Thyroid gland (tissue), 4 donors: ENCODE measurements around the gene FAM3D. TPM values are rescaled to one million over a fixed set of nuclear protein-coding genes. Genes with fewer than 3 reads are reported as not detected.
A peak's percentile ranks its signal among the peaks of the same experiment; 100 is the strongest.

Experiments used
- DNase-seq, 2 donors: peaks; one replicate each; pipeline ENCODE4 v3.0.0-alpha.2; 2019
- H3K27ac ChIP-seq, 3 donors: fragments of 200-600 bp; sonication (generic); 1 replicate in 2 of 3; 2 replicates in 1 of 3; pipeline ENCODE4 v1.5.1; 2016 to 2019; ENCODE audit warnings: mild to moderate bottlenecking in 1 of 3, moderate library complexity in 1 of 3
- H3K27me3 ChIP-seq: fragments of 200-600 bp; sonication (generic); one replicate; pipeline ENCODE4 v1.5.1; 2019
- H3K36me3 ChIP-seq, 2 donors: fragments of 200-600 bp; sonication (generic); one replicate each; pipeline ENCODE4 v1.5.1; 2016 to 2019
- H3K4me1 ChIP-seq, 2 donors: fragments of 200-600 bp; sonication (generic); one replicate each; pipeline ENCODE4 v1.5.1; 2017 to 2019
- H3K4me3 ChIP-seq, 3 donors: fragments of 200-600 bp; sonication (generic); replicated peaks in 1 of 3; 1 replicate in 2 of 3; 2 replicates in 1 of 3; pipeline ENCODE4 v1.5.1; 2016; ENCODE audit warnings: mild to moderate bottlenecking in 1 of 3
- H3K9me3 ChIP-seq: fragments of 200-600 bp; sonication (generic); one replicate; pipeline ENCODE4 v1.5.1; 2017
- POLR2A ChIP-seq, 2 donors: fragments of 450-650 bp; IDR thresholded peaks; one replicate each; pipeline ENCODE4 v1.6.1; 2017; ENCODE audit warnings: antibody characterized with exemption in 2 of 2, mild to moderate bottlenecking in 2 of 2, moderate library complexity in 1 of 2
- WGBS, 2 donors: methylation state at CpG; one replicate each; pipeline ENCODE4 v1.1.5; 2017; 5-methylcytosine and 5-hydroxymethylcytosine counted together
- intact Hi-C: fragments of 100-400 bp; cut with DNase I; formaldehyde crosslinking; loops from one replicate; pipeline ENCODE4 v1.15.1; 2023
- total RNA-seq, 4 donors: library from RNA; depleted of rRNA; stranded (reverse); fragments of >200 nt; gene quantifications; one replicate each; pipeline ENCODE4 v1.2.3, GENCODE V29; 2016
- TF ChIP-seq, protein P1 (sequence below), 6 experiments: fragments of 200-600 bp in 3 of 6; fragments of 450-650 bp in 3 of 6; sonication (generic) in 3 of 6; IDR thresholded peaks; one replicate each; pipeline ENCODE4 v1.5.1; 2016 to 2019; ENCODE audit warnings: antibody characterized with exemption in 6 of 6, mild to moderate bottlenecking in 2 of 6, inconsistent platforms in 1 of 6, moderate library complexity in 1 of 6

The FAM3D gene
- total RNA-seq, 4 donors from 2014 or later = 0.67 TPM; not detected in 3

DNA sequence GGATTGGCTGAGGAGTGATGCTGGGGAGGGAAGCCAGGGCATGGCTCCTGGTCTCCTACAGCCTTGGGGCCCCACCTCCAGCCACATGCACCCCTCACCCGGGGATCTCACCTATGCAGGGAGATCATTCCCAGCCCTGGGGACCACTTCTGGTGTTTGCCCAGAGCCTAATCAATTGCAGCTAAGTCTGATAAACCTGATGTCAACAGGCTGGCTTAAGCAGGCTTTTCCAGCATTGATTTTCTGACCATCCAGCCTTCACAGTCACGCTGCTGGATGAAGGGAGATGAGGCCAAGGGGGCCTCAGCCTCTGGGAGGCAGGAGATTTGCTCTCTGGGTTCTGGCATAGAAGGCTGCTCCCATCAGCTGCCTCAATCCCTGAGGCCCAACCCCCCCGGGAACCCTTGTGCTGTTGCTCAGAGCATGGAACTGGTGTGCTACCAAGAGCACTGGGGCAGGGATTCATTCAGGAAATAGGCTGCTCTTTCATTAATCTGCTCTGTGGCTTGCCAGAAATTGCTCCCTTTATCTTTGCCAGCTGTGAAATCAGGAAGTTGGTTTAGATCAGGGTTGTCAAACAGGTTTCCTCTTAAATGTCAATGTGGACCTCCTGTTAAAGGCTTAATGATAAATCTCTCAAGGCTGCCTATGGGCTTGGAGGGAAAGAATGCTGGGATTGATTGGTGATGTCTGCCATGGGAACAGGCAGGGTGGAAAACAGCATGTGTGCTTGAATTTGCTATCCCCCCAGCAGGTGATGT, 19.0 kb downstream of the FAM3D start:
- H3K9me3 ChIP-seq = no peaks in the 10 kb centered on the region
- H3K27ac ChIP-seq = no peak overlapping the region
- no peaks in the 10 kb centered on the region for H3K36me3 ChIP-seq
- intact Hi-C loops = loop anchor here (10.0 kb wide), 1 partner anchor 1207 kb away; no protein-coding TSS in a partner anchor
- H3K27me3 ChIP-seq = no peaks in the 10 kb centered on the region
- no peak for DNase-seq
- no peak overlapping the region for H3K4me3 ChIP-seq
- TF ChIP-seq, protein P1, sequence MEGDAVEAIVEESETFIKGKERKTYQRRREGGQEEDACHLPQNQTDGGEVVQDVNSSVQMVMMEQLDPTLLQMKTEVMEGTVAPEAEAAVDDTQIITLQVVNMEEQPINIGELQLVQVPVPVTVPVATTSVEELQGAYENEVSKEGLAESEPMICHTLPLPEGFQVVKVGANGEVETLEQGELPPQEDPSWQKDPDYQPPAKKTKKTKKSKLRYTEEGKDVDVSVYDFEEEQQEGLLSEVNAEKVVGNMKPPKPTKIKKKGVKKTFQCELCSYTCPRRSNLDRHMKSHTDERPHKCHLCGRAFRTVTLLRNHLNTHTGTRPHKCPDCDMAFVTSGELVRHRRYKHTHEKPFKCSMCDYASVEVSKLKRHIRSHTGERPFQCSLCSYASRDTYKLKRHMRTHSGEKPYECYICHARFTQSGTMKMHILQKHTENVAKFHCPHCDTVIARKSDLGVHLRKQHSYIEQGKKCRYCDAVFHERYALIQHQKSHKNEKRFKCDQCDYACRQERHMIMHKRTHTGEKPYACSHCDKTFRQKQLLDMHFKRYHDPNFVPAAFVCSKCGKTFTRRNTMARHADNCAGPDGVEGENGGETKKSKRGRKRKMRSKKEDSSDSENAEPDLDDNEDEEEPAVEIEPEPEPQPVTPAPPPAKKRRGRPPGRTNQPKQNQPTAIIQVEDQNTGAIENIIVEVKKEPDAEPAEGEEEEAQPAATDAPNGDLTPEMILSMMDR (IDR thresholded peaks at IDR 0.05) = no peak
- no peak for TF ChIP-seq POLR2A (IDR thresholded peaks at IDR 0.05)
- 82 to 100% methylated on average over 1 to 2 of the region's 3 CpGs for WGBS, 2 donors
- H3K4me1 ChIP-seq = peaks cover 0 to 14% of the 10 kb centered on the region in 2 donors

DNA sequence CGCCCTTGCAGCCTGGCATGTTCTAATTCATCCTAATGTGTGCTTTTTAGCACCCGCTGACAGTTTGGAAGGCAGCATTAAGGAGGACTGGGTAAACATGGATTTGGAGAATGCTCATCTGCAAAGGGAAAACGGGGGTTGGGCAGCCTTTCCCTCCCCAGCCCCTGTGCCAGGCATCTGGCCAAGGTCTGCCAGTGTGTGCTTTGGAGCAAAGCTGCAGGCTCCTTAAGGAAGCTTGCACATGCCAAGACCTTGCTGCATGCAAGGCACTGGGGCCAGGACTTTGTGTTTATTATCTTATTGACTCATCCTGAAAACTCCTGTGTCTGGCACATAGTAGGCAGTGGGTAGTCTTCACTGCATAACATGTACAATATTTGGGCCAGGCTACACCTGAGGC, 20.1 kb downstream of the FAM3D start:
- H3K4me1 ChIP-seq = peaks cover 0 to 14% of the 10 kb centered on the region in 2 donors
- H3K9me3 ChIP-seq = no peaks in the 10 kb centered on the region
- no peak overlapping the region for H3K4me3 ChIP-seq
- no peak overlapping the region for H3K27ac ChIP-seq
- peak; percentile 51 to 72 for DNase-seq
- no peak for TF ChIP-seq POLR2A (IDR thresholded peaks at IDR 0.05)
- TF ChIP-seq, protein P1 (IDR thresholded peaks at IDR 0.05) = no peak
- intact Hi-C loops = loop anchor here (10.0 kb wide), 1 partner anchor 1208 kb away; no protein-coding TSS in a partner anchor
- no peaks in the 10 kb centered on the region for H3K36me3 ChIP-seq
- WGBS, 2 donors = 50 to 61% methylated on average over 3 of the region's 3 CpGs
- no peaks in the 10 kb centered on the region for H3K27me3 ChIP-seq

DNA sequence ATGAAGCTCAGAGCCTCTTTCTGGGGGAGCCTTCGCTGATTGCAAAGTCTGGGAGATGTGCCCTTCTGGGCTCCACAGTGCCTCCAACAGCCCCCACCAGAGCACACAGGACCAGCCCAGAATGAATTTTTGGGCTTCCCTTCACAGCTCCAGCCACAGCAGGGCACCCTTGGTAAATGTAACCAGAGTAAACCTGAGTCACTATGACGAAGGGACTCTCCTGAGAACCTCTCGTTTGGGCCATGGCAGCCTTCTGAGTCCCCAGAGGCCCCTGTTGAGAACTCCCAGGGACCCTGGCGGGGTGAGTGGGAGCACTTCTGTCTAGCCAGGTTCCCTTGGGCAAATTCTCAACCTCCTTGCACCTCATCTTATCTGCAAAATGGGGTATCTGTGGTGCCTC, 20.8 kb downstream of the FAM3D start:
- intact Hi-C loops = loop anchor here (10.0 kb wide), 1 partner anchor 1209 kb away; no protein-coding TSS in a partner anchor
- WGBS, 2 donors = 88 to 92% methylated on average over 4 of the region's 4 CpGs
- H3K9me3 ChIP-seq = no peaks in the 10 kb centered on the region
- TF ChIP-seq, protein P1 (IDR thresholded peaks at IDR 0.05) = no peak
- TF ChIP-seq POLR2A (IDR thresholded peaks at IDR 0.05) = no peak
- no peak for DNase-seq
- no peak overlapping the region for H3K4me3 ChIP-seq
- peaks cover 0 to 17% of the 10 kb centered on the region in 2 donors for H3K4me1 ChIP-seq
- H3K27me3 ChIP-seq = no peaks in the 10 kb centered on the region
- no peaks in the 10 kb centered on the region for H3K36me3 ChIP-seq
- H3K27ac ChIP-seq = no peak overlapping the region

DNA sequence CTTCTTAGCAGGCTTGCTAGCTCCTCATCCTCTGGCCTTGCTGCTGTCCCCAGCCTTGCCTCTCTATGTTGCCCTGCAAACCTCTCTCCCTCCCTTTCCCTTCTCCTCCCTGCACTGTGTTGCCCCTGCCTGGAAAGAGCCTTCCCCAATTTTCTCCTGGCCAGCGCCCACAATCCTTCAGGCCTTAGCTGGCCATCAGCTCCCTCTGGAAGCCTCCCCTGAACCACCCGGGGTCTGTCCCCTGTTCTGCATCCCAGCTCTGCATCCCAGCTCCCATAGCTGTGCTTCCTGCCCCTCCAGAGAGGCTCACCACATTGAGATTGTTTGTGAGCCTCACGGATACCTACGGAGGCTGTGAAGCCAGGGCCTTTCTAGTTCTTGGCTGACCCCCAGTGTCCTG, 23.7 kb downstream of the FAM3D start:
- no peaks in the 10 kb centered on the region for H3K27me3 ChIP-seq
- TF ChIP-seq, protein P1 (IDR thresholded peaks at IDR 0.05) = no peak
- no peak for TF ChIP-seq POLR2A (IDR thresholded peaks at IDR 0.05)
- no peaks in the 10 kb centered on the region for H3K9me3 ChIP-seq
- H3K36me3 ChIP-seq = no peaks in the 10 kb centered on the region
- peaks cover 0 to 23% of the 10 kb centered on the region in 2 donors for H3K4me1 ChIP-seq
- no peak for DNase-seq
- H3K27ac ChIP-seq = no peak overlapping the region
- no peak overlapping the region for H3K4me3 ChIP-seq
- WGBS, 2 donors = 83 to 95% methylated on average over 4 of the region's 4 CpGs
- intact Hi-C loops = loop anchor here (5.0 to 10.0 kb wide), 2 partner anchors 409 to 1212 kb away; partner anchors contain the start of gene CFAP20DC
